HEK293 (cell line): ENCODE data around the gene PSMA7.

Source experiments
- SP3 ChIP-seq: fragments of 450-650 bp; formaldehyde crosslinking; IDR thresholded peaks from 2 replicates; pipeline ENCODE4 v1.5.1; 2016; ENCODE audit warnings: missing biosample characterization, missing genetic modification characterization
- ZNF274 ChIP-seq, 2 experiments: fragments of 200-500 bp in 1 of 2; fragments of 450-650 bp in 1 of 2; sonication (Bioruptor generic) in 1 of 2; formaldehyde crosslinking in 1 of 2; IDR thresholded peaks; 2 replicates each; pipeline versions ENCODE4 v1.5.1 to v1.6.1; 2014 to 2016; ENCODE audit warnings: borderline replicate concordance in 1 of 2, inconsistent platforms in 1 of 2, low read length in 1 of 2, missing biosample characterization in 1 of 2, missing genetic modification characterization in 1 of 2
- ZNF701 ChIP-seq: fragments of 450-650 bp; formaldehyde crosslinking; IDR thresholded peaks from 2 replicates; pipeline ENCODE4 v1.5.1; 2016; ENCODE audit warnings: missing biosample characterization, missing genetic modification characterization
- TF ChIP-seq, protein P1 (sequence below): fragments of 450-650 bp; formaldehyde crosslinking; IDR thresholded peaks from 2 replicates; pipeline ENCODE4 v1.5.1; 2016; ENCODE audit warnings: missing biosample characterization, missing genetic modification characterization
- TF ChIP-seq, protein P2 (sequence below): fragments of 450-650 bp; formaldehyde crosslinking; IDR thresholded peaks from 2 replicates; pipeline ENCODE4 v1.5.1; 2016; ENCODE audit warnings: missing biosample characterization, missing genetic modification characterization
- TF ChIP-seq, protein P3 (sequence below): fragments of 450-650 bp; formaldehyde crosslinking; IDR thresholded peaks from 2 replicates; pipeline ENCODE4 v1.5.1; 2016; ENCODE audit warnings: missing biosample characterization, missing genetic modification characterization, borderline replicate concordance
- TF ChIP-seq, protein P4 (sequence below): fragments of 450-650 bp; formaldehyde crosslinking; IDR thresholded peaks from 2 replicates; pipeline ENCODE4 v1.5.1; 2017; ENCODE audit warnings: missing biosample characterization, missing genetic modification characterization
- TF ChIP-seq, protein P5 (sequence below): fragments of 450-650 bp; formaldehyde crosslinking; IDR thresholded peaks from 2 replicates; pipeline ENCODE4; 2016; ENCODE audit warnings: missing biosample characterization, missing genetic modification characterization

DNA sequence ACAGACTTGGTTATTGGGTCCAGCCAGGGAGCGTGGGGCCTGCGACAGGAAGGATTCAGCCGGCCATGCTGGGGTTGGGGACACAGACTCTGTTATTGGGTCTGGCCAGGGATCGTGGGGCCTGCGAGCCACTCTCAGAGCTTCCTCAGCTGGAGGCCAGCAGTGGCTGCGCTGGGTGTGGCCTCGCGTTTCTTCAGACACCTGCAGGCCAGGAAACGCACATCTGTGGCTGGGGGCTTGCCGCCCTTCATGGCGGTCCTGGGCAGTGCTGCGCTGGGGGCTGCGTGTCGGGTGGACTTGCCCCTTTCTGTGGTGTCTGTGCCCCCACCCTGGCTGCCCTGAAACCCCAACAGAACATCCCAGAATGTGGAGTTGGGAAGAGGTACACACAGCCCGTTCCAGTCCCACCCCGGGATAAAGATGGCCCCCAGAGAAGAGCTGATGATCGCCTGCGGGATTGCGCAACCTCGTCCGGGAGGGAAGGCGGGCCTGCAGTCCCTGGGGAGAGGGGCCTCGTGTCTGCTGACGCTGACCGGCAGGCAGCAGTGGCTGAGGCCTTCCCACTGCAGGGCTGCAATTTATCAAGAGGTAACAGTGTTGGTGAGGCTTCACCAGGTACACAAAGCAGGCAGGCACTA, 22.7 kb upstream of the PSMA7 start:
- TF ChIP-seq, protein P1, sequence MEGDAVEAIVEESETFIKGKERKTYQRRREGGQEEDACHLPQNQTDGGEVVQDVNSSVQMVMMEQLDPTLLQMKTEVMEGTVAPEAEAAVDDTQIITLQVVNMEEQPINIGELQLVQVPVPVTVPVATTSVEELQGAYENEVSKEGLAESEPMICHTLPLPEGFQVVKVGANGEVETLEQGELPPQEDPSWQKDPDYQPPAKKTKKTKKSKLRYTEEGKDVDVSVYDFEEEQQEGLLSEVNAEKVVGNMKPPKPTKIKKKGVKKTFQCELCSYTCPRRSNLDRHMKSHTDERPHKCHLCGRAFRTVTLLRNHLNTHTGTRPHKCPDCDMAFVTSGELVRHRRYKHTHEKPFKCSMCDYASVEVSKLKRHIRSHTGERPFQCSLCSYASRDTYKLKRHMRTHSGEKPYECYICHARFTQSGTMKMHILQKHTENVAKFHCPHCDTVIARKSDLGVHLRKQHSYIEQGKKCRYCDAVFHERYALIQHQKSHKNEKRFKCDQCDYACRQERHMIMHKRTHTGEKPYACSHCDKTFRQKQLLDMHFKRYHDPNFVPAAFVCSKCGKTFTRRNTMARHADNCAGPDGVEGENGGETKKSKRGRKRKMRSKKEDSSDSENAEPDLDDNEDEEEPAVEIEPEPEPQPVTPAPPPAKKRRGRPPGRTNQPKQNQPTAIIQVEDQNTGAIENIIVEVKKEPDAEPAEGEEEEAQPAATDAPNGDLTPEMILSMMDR: no peak
- TF ChIP-seq, protein P2, sequence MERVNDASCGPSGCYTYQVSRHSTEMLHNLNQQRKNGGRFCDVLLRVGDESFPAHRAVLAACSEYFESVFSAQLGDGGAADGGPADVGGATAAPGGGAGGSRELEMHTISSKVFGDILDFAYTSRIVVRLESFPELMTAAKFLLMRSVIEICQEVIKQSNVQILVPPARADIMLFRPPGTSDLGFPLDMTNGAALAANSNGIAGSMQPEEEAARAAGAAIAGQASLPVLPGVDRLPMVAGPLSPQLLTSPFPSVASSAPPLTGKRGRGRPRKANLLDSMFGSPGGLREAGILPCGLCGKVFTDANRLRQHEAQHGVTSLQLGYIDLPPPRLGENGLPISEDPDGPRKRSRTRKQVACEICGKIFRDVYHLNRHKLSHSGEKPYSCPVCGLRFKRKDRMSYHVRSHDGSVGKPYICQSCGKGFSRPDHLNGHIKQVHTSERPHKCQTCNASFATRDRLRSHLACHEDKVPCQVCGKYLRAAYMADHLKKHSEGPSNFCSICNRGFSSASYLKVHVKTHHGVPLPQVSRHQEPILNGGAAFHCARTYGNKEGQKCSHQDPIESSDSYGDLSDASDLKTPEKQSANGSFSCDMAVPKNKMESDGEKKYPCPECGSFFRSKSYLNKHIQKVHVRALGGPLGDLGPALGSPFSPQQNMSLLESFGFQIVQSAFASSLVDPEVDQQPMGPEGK (tag by site-specific recombination): peak; percentile 75
- TF ChIP-seq, protein P3, sequence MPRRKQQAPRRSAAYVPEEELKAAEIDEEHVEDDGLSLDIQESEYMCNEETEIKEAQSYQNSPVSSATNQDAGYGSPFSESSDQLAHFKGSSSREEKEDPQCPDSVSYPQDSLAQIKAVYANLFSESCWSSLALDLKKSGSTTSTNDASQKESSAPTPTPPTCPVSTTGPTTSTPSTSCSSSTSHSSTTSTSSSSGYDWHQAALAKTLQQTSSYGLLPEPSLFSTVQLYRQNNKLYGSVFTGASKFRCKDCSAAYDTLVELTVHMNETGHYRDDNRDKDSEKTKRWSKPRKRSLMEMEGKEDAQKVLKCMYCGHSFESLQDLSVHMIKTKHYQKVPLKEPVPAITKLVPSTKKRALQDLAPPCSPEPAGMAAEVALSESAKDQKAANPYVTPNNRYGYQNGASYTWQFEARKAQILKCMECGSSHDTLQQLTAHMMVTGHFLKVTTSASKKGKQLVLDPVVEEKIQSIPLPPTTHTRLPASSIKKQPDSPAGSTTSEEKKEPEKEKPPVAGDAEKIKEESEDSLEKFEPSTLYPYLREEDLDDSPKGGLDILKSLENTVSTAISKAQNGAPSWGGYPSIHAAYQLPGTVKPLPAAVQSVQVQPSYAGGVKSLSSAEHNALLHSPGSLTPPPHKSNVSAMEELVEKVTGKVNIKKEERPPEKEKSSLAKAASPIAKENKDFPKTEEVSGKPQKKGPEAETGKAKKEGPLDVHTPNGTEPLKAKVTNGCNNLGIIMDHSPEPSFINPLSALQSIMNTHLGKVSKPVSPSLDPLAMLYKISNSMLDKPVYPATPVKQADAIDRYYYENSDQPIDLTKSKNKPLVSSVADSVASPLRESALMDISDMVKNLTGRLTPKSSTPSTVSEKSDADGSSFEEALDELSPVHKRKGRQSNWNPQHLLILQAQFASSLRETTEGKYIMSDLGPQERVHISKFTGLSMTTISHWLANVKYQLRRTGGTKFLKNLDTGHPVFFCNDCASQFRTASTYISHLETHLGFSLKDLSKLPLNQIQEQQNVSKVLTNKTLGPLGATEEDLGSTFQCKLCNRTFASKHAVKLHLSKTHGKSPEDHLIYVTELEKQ (tag by site-specific recombination): no peak
- TF ChIP-seq SP3 (tag by site-specific recombination): no peak
- no peak for TF ChIP-seq ZNF274 (IDR thresholded peaks at IDR 0.05; ENCODE audit: low read length)
- no peak for TF ChIP-seq ZNF274 (tag by site-specific recombination; IDR thresholded peaks at IDR 0.05; ENCODE audit: borderline replicate concordance)
- TF ChIP-seq ZNF701 (tag by site-specific recombination): no peak
- TF ChIP-seq, protein P4, sequence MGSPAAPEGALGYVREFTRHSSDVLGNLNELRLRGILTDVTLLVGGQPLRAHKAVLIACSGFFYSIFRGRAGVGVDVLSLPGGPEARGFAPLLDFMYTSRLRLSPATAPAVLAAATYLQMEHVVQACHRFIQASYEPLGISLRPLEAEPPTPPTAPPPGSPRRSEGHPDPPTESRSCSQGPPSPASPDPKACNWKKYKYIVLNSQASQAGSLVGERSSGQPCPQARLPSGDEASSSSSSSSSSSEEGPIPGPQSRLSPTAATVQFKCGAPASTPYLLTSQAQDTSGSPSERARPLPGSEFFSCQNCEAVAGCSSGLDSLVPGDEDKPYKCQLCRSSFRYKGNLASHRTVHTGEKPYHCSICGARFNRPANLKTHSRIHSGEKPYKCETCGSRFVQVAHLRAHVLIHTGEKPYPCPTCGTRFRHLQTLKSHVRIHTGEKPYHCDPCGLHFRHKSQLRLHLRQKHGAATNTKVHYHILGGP (tag by site-specific recombination): no peak
- TF ChIP-seq, protein P5, sequence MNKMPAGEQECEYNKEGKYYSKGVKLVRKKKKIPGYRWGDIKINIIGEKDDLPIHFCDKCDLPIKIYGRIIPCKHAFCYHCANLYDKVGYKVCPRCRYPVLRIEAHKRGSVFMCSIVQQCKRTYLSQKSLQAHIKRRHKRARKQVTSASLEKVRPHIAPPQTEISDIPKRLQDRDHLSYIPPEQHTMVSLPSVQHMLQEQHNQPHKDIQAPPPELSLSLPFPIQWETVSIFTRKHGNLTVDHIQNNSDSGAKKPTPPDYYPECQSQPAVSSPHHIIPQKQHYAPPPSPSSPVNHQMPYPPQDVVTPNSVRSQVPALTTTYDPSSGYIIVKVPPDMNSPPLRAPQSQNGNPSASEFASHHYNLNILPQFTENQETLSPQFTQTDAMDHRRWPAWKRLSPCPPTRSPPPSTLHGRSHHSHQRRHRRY (tag by site-specific recombination): no peak
